Stimulated activated CD8-positive, alpha-beta memory T cell treated with anti-CD3 and anti-CD28 coated beads, Interleukin-4, amount 100 ng/mL, for 24 hours (primary cell): ENCODE data around the gene DMAC2L.
"Not testable (repeated sequence)": the region's sequence is repeated elsewhere in the genome, so short reads cannot be mapped to it uniquely, and the experiment has no call there.

Source experiments
- DNase-seq: peaks from one replicate; pipeline ENCODE4 v3.0.0-alpha.2; 2020; ENCODE audit warnings: low read depth

The DMAC2L gene

DNA sequence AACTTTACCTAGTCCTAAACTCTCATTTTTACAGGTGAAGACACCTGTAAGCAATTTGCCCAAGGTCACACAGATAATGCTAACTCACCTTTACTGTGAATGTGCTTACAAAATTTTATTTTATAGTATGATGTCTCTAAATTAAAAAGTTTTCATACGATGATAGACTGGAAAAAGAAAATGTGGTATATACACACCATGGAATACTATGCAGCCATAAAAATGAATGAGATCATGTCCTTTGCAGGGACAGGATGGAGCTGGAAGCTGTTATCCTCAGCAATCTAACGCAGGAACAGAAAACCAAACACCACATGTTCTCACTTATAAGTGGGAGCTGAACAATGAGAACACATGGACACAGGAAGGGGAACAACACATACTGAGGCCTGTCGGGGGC is 44.2 kb downstream of the DMAC2L start:
- DNase-seq, result not testable (repeated sequence)

DNA sequence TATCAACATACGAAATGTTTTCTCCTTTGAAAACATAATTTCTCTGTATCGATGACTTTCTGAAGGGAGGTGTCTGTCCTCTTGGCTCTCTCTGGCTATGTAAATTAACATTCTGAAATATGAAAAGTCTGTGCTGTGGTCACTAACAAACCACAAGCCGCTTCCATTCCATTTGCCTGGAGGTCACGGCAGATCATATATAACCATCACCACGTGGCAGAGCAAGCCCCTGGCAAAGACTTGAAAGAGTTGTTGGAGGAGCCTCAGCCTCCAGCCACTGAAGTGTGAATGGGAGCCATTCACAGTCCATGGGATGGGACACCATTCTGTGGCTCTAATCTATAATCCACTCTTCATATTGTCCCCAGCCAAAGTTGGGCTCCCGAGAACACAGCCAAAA is 45.0 kb downstream of the DMAC2L start:
- DNase-seq, result no peak

GRCh38 chr14:50357753-50358395 is 45.8 kb downstream of the DMAC2L start:
- no peak for DNase-seq

GRCh38 chr14:50359631-50360030 is 47.5 kb downstream of the DMAC2L start:
- no peak for DNase-seq

GRCh38 chr14:50360093-50360492 is 48.0 kb downstream of the DMAC2L start:
- no peak for DNase-seq

DNA sequence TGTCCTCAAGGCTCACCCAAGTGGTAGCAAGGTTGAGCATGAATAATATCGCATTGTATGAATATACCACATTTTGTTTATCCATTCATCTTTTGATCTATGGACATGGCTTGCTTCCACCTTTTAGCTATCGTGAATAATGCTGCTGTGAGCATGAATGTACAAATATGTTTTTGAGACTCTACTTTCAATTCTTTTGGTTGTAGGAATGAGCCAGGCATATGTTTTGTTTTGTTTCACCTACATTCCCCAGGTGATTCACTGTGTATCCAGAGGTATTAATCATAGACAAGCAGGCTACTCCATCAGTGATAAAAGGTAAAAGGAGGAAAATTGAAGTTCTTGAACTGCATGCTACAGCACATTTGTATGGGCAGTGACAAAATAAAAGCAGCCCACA is 48.7 kb downstream of the DMAC2L start:
- DNase-seq, result no peak

DNA sequence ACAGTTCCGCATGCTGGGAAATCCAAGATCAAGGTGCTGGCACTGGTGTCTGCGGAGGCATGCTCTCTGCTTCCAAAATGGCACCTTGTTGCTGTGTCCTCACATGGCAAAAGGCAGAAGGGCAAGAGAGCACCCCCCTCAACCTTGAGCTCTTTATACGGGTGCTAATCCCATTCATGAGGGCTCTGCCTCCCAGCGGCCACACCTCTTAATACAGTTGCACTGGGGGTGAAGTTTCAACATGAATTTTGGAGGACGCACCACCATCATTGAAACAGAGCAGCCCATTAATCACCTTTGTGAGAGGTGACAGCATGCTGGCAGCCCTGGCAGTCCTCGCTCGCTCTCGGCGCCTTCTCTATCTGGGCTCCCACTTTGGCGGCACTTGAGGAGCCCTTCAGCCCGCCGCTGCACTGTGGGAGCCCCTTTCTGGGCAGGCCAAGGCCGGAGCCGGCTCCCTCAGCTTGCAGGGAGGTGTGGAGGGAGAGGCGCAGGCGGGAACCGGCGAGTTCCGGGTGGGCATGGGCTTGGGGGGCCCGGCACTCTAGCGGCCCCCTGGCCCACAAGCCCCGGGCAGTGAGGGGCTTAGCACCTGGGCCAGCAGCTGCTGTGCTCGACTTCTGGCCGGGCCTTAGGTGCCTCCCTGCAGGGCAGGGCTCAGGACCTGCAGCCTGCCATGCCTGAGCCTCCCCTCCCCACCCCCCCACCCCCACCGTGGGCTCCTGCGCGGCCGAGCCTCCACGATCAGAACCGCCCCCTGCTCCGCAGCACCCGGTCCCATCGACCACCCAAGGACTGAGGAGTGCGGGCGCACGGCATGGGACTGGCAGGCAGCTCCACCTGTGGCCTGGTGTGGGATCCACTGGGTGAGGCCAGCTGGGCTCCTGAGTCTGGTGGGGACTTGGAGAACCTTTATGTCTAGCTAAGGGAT is 49.6 kb downstream of the DMAC2L start:
- DNase-seq, result not testable (repeated sequence)

GRCh38 chr14:50362764-50363713 is 50.9 kb downstream of the DMAC2L start:
- DNase-seq, result no peak

- DNase-seq, result no peak
Measured at GRCh38 chr14:50363714-50364111, 51.6 kb downstream of the DMAC2L start.

DNA sequence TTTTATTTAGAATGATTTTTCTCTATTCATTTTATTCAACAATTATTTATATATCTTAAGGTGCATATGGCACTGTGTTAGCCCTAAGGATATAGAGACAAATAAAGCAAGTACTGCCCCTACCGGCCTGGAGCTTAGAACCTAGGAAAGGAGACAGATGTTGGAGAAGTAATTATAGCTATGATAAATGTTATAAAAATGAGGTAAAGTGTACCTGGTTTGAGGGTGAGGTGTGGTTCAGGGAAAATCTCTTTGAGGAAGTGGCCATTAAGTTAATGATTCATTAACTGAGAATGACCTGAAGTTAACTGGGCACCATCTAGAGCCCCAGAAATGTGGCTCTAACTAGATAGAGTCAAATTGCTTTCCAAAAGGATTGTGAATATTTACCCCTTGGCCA is 52.7 kb downstream of the DMAC2L start:
- DNase-seq, result no peak

DNA sequence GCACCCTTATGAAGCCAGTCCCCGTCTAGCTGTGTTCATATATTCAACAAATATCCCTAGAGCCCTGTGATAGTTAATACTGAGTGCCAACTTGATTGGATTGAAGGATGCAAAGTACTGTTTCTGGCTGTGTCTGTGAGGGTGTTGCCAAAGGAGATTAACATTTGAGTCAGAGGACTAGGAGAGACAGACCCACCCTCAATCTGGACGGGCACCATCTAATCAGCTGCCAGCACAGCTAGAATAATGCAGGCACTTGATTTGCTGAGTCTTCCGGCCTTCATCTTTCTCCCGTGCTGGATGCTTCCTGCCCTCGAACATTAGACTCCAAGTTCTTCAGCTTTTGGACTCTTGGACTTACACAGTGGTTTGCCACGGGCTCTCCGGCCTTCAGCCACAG is 53.4 kb downstream of the DMAC2L start:
- DNase-seq, result not testable (repeated sequence)

DNA sequence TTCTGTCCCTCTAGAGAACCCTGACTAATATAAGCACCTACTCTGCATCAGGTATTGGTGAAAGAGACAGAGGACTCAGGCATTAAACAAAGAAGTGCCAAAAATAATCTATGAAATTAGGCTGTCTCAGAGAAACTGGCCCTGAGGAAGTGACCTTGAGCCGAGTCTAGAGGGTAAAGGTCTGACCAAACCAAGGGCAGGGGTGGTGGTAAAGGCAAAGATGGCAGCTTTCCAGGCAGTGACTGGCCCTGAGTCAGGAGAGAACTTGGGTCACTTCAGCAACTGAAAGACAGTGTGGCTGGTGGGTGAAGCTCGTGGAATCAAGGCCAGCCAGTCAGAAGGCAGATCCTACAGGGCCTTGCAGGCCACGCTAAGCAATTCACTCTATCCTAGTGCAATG is 54.0 kb downstream of the DMAC2L start:
- DNase-seq, result no peak

DNA sequence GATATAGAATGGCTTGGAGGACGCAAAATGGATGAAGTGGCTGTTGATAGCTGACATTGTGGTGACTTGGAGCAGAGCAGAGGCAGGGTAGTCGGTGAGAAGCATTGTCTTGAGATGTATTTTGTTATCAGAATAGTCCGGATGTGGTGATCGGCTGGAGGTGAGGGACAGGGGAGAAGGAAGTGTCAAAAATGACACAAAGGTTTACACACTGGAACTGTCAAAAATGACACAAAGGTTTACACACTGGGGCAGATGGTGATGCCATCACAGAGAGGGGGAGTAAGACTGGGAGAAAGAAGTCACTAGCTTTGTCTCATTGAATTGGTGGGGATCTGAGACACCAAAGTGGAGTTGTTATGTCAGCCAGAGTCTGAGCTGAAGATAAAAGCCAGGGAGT is 54.5 kb downstream of the DMAC2L start:
- DNase-seq, result no peak

DNA sequence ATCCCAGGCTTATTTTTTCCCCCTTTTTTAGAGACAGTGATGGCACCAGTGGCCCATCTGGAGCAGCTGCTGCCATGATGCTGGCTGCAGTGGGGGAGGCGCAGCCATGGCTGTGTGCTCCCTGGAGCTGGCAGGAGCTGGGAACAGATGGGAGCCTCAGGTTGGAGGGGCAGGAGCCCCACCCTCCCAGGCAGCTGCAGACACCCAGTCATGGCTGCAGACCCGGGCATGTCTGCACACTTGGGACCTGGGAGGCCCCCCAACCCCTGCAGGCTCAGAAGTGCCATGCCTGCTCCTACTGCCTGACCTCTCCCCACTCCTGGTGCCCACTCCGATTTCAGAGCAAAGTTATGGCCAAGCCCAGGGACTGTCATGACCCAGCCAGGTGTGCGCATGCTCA is 59.4 kb downstream of the DMAC2L start:
- DNase-seq, result no peak

- DNase-seq, result no peak
Measured at GRCh38 chr14:50373959-50374358, 61.8 kb downstream of the DMAC2L start.

DNA sequence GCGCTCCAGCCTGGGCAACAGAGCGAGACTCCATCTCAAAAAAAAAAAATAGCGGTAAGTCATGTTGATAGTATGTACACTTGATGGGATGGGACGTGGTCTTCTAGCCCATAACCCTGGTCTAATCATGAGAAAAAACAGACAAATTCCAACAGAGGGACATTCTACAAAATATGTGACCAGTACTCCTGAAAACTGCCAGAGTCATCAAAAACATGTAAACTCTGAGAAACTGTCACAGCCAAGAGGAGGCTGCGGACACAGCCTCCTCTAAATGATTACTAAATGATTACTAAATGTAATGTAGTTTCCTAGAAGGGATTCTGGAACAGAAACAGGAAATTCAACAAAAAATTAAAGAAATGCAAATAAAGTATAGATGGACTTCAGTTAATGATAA is 63.6 kb downstream of the DMAC2L start:
- no peak for DNase-seq
